GM21825 (cell line): ENCODE results near the gene GPR173.

ENCODE experiments used
- ATAC-seq: cut with Tn5 transposase; IDR thresholded peaks from one replicate; pipeline ENCODE4 v1.9.1; 2021; ENCODE audit warnings: mild to moderate bottlenecking, moderate library complexity; ENCODE audit not compliant: unreplicated experiment

Gene GPR173

DNA sequence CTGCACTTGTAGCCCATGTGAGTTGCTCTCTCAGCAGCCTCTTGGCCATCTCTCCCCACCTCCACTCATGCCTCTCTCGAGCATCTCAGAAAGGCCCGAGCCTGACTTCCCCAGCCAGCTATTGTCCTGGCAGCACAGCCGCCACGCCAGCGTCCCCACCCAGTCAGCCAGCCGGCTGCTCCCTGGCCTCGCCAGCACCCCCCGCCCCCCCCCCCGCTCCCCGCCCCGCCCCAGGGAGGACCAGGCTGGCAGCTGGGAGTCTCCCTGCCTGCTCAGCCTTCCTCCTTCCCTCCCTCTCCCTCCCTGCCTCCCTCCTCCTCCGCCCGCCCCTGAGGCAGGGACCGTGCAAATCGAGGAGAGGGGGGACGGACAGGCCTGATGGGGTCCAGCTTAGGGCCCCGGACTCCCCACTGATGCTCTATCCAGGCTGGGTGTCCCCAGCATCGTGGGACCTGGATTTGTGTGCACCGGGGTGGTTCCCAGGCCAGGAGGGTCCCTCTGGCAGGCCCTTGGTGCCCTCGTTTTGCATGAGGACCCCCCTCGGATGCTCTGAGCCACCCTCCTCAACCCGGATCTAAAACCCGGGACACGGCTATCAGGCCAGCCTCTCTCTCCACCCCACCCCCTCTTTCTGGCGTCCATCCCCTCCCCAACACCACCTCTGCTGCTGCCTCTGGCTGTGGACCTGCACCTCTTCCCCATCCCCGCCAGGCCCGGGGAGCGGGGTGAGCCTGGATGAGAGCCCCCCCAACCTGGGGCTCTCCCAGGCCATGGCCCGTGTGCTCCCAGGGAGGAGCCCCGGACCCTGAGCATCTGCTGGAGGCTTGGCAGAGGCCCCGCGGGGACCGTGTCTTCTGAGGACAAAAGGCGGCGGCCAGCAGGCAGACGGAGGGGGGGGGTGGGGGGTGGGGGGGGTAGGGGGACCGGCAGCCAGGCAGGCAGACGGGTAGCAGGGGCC lies at the start of gene GPR173:
Gene GPR173 (plus strand): TSS at position 621 of the 958 bp plus-strand sequence. CDS start 27,833 bp downstream, outside the sequence.
- ATAC-seq, result no peak

GRCh38 chrX:53000447-53001135 lies 48.0 kb upstream of the GPR173 start:
- ATAC-seq, result no peak

- ATAC-seq, result no peak
These were observed 46.6 kb upstream of the GPR173 start for GRCh38 chrX:53001958-53002357.

- ATAC-seq, result no peak
These were observed 45.5 kb upstream of the GPR173 start for GRCh38 chrX:53003111-53003510.

- no peak for ATAC-seq
These were observed 44.6 kb upstream of the GPR173 start for GRCh38 chrX:53004038-53004437.

- ATAC-seq, result no peak
These were observed 43.8 kb upstream of the GPR173 start for GRCh38 chrX:53004811-53005210.

DNA sequence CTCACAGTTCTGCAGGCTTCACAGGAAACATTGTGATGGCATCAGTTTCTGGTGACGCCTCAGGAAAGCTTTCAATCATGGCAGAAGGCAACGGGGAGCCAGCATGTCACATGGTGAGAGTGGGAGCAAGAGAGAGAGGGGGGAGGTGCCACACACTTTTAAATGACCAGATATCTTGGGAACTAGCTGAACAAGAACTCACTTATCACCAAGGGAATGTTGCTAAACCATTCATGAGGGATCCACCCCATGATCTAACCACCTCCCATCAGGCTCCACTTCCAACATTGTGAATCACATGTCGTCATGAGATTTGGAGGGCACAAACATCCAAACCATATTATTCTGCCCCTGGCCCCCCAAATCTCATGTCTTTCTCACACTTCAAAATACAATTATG lies 43.3 kb upstream of the GPR173 start:
- no peak for ATAC-seq

GRCh38 chrX:53009032-53009431 lies 39.6 kb upstream of the GPR173 start:
- no peak for ATAC-seq

- ATAC-seq, result no peak
These were observed 35.3 kb upstream of the GPR173 start for GRCh38 chrX:53013291-53013690.

DNA sequence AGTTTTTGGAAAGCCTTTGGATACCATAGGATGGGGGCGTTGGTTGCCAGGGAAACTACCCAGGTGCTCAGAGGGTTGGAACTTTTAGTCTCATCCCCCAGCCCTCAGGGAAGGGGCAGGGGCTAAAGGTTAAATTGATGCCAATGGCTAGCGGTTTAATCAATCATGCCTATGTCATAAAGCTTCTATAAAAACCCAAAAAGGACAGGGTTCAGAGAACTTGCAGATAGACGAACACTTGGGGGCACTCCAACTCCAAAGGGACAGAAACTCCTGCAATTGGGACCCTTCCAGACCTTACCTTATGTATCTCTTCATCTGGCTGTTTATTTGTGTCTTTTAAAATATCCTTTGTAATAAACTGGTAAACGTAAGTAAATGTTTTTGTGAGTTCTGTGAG lies 30.0 kb upstream of the GPR173 start:
- ATAC-seq, result no peak

GRCh38 chrX:53022381-53022780 lies 26.2 kb upstream of the GPR173 start:
- ATAC-seq, result no peak

- ATAC-seq, result no peak
These were observed 19.9 kb upstream of the GPR173 start for GRCh38 chrX:53028678-53029077.

DNA sequence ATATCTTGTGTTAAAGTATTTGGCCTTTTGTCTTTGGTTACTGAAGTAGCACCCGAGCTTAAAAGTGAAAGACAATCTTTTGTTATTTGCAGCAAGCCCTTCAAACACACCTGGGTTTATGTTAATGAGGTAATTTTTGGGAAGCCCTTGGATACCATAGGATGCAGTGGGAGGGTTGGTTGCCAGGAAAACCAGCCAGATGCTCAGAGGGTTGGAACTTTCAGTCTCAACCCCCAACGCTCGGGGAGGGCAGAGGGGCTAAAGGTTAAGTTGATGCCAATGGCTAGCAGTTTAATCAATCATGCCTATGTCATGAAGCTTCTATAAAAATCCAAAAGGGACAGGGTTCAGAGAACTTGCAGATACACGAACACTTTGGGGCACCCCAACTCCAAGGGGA lies 17.2 kb upstream of the GPR173 start:
- no peak for ATAC-seq

DNA sequence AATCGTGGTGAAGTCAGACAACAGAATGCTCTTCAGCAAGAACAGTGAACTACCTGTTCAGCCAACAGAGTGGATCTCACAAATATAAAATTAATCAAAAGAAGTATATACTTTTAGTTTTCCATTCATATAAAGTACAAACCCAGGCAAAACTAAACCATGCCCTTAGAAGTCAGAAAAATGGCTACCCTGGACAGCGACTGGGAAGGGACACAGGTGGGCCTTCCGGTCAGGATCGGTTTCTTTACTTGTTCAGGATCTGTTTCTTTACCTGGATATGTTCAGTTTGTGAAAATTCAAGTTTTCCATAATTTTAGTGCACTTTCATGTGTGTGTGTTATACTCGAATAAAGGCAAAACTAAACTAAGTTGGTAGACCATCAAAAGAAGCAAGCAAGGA lies 12.4 kb upstream of the GPR173 start:
- no peak for ATAC-seq

- ATAC-seq, result no peak
These were observed 9.4 kb upstream of the GPR173 start for GRCh38 chrX:53039236-53039635.

DNA sequence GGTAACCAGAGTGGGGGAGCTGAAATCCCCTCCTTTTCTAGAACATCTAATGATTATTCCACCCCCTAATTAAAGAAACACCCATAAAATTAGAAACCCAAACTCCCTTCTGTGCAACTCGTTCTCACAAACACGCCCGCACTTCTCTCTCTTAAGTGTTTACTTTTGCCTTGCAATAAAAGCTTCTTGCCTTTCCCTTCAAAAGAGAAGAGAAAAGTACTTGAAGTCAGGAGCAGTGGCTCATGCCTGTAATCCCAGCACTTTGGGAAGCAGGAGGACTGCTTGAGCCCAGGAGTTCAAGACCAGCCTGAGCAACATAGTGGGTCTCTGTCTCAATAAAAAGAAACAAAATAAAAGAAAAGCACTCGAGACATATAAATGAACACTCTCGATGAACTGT lies 3.6 kb upstream of the GPR173 start:
- no peak for ATAC-seq

GRCh38 chrX:53047228-53047627 lies 1.4 kb upstream of the GPR173 start:
- no peak for ATAC-seq

DNA sequence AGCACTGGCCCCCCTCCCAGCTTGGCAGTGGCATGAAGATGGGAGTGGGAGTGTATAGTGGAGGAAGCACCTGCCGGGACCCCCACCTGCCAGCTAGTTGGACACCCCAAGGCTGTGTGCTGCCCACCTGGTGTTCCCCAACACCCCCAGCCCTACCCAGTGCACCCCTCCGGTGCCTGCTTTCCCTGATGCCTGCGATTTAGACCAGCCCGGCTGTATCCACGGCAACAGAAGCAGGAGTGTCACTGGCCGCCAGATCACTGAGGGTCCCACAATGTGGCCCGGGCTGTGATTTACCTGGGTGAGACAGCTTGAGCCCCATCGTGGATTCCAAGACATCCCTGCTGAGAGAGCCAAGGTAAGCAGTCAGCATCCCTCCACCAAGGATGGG lies 533 bp downstream of the GPR173 start:
- ATAC-seq, result no peak

DNA sequence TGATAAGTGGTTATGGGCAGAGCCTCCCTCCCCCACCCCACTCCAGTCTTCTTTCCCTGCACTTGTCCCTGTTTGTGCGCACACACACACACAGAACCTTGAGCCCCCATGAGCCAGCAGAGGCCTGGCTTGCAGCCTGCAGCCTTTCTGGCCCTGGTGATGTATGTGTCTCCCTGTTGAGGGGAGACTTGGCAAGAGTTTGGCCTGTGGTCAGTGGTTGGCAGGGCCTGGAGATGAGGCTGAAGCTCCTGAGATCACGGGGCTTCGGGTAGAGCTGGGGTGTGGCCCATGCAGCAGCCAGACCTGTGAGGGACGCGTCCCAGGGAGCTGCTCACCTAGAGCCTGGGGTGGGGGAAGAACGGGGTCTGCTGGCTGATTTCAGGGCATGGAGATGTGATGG lies 2.3 kb downstream of the GPR173 start:
- ATAC-seq, result no peak

DNA sequence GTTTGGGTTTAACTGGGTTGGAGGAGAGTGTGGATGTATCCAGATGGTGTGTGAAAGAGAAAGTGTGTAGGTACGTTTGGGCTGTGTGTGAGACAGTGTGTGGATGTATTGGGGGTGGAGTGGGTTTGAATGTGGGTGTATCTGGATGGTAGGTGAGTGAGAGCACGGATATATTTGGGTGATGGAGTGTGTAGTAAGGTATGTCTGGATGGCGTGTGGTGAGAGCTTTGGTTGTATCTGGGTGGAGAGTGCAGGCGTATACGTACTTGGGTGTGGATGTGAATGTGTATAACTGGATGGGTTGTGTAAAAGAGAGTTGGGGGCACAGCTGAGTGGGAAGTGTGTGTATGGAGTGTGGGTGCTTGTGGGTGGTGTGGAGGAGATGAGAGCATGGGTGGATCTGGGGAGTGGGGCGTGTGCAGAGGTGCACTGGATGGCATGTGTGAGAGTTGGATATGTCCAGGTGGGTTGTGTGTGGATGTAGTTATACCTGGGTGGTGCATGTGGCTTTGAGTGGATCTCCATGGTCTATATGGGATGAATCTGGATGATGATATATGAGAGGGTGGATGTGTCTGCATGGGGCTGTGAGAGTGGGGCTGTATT lies 6.8 kb downstream of the GPR173 start:
- ATAC-seq, result no peak

GRCh38 chrX:53056292-53056691 lies 7.7 kb downstream of the GPR173 start:
- no peak for ATAC-seq

DNA sequence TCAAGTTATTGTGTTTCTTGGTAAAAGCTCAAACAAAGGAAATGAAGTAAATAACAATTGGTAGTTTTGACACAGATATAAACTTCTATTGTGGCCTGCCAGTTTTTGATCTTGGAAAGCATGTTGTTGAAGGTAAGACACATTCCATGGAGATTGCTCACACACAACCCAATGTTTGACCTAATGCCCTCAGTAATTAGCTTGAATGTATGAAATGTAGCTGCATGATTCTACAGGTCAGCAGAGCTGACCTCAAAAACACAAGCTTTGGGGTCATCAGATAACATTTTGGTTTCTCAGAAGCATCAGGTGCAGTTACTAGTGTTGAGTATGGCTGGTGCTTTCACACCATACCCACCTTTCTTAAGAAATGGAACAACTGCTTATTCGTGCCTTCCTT lies 16.5 kb downstream of the GPR173 start:
- ATAC-seq, result no peak
